Muscle layer of colon (tissue), 2 donors: ENCODE measurements around the gene FUT8.

Source experiments
- H3K27ac ChIP-seq: one replicate; pipeline ENCODE4 v1.7.0; 2013; ENCODE audit warnings: low read depth, mild to moderate bottlenecking, low read length, moderate library complexity
- H3K27me3 ChIP-seq, 2 donors: one replicate each; pipeline ENCODE4 v1.7.0; 2013; ENCODE audit warnings: low read length in 2 of 2, mild to moderate bottlenecking in 2 of 2; ENCODE audit not compliant: insufficient read depth in 2 of 2, control insufficient read depth in 1 of 2
- H3K36me3 ChIP-seq: one replicate; pipeline ENCODE4 v1.7.0; 2013; ENCODE audit warnings: mild to moderate bottlenecking, low read length; ENCODE audit not compliant: insufficient read depth
- H3K4me1 ChIP-seq: one replicate; pipeline ENCODE4 v1.7.0; 2013; ENCODE audit warnings: mild to moderate bottlenecking, low read length; ENCODE audit not compliant: insufficient read depth
- H3K4me3 ChIP-seq, 2 donors: one replicate each; pipeline ENCODE4 v1.7.0; 2013; ENCODE audit warnings: low read length in 2 of 2, low read depth in 1 of 2, mild to moderate bottlenecking in 1 of 2, moderate library complexity in 1 of 2
- H3K9ac ChIP-seq: one replicate; pipeline ENCODE4 v1.7.0; 2013; ENCODE audit warnings: low read length
- H3K9me3 ChIP-seq: one replicate; pipeline ENCODE4 v1.7.0; 2013; ENCODE audit warnings: mild to moderate bottlenecking, low read length
- donor health status: abdominal sarcoma.
- donor health status: Adenocarcinoma of cecum.

FUT8 gene

GRCh38 chr14:65783576-65783975 is 371.0 kb downstream of the FUT8 start:
- no peak overlapping the region for H3K9ac ChIP-seq
- H3K9me3 ChIP-seq, result no peaks in the 10 kb centered on the region
- H3K4me3 ChIP-seq, result no peak overlapping the region
- no peaks in the 10 kb centered on the region for H3K4me1 ChIP-seq
- H3K36me3 ChIP-seq, result no peaks in the 10 kb centered on the region
- H3K27me3 ChIP-seq, result no peaks in the 10 kb centered on the region
- no peak overlapping the region for H3K27ac ChIP-seq

- H3K27me3 ChIP-seq, result no peaks in the 10 kb centered on the region
- no peak overlapping the region for H3K9ac ChIP-seq
- no peaks in the 10 kb centered on the region for H3K36me3 ChIP-seq
- H3K27ac ChIP-seq, result no peak overlapping the region
- no peak overlapping the region for H3K4me3 ChIP-seq
- H3K4me1 ChIP-seq, result no peaks in the 10 kb centered on the region
- no peaks in the 10 kb centered on the region for H3K9me3 ChIP-seq
Measured at GRCh38 chr14:65784574-65784973, 372.0 kb downstream of the FUT8 start.

- Histone ChIP-seq H3K27me3 (no peaks in the 10 kb centered on the region), H3K36me3 (no peaks in the 10 kb centered on the region), H3K9ac (no peak overlapping the region), H3K9me3 (no peaks in the 10 kb centered on the region), H3K27ac (no peak overlapping the region), H3K4me1 (no peaks in the 10 kb centered on the region), H3K4me3 (no peak overlapping the region)
Measured at GRCh38 chr14:65787461-65787860, 374.9 kb downstream of the FUT8 start.

- Histone ChIP-seq H3K27ac (no peak overlapping the region), H3K27me3 (no peaks in the 10 kb centered on the region), H3K9me3 (no peaks in the 10 kb centered on the region), H3K4me3 (no peak overlapping the region), H3K9ac (no peak overlapping the region), H3K36me3 (no peaks in the 10 kb centered on the region), H3K4me1 (no peaks in the 10 kb centered on the region)
Measured at GRCh38 chr14:65788876-65789275, 376.3 kb downstream of the FUT8 start.

- H3K9me3 ChIP-seq, result no peaks in the 10 kb centered on the region
- no peaks in the 10 kb centered on the region for H3K27me3 ChIP-seq
- no peaks in the 10 kb centered on the region for H3K4me1 ChIP-seq
- no peaks in the 10 kb centered on the region for H3K36me3 ChIP-seq
- H3K4me3 ChIP-seq, result no peak overlapping the region
- H3K9ac ChIP-seq, result no peak overlapping the region
- no peak overlapping the region for H3K27ac ChIP-seq
Measured at GRCh38 chr14:65789363-65789762, 376.8 kb downstream of the FUT8 start.

GRCh38 chr14:65790172-65790815 is 377.8 kb downstream of the FUT8 start:
- no peaks in the 10 kb centered on the region for H3K4me1 ChIP-seq
- no peaks in the 10 kb centered on the region for H3K9me3 ChIP-seq
- no peaks in the 10 kb centered on the region for H3K27me3 ChIP-seq
- no peak overlapping the region for H3K27ac ChIP-seq
- H3K4me3 ChIP-seq, result no peak overlapping the region
- no peak overlapping the region for H3K9ac ChIP-seq
- no peaks in the 10 kb centered on the region for H3K36me3 ChIP-seq

- Histone ChIP-seq H3K27me3 (no peaks in the 10 kb centered on the region), H3K9me3 (no peaks in the 10 kb centered on the region), H3K4me1 (no peaks in the 10 kb centered on the region), H3K36me3 (no peaks in the 10 kb centered on the region), H3K4me3 (no peak overlapping the region), H3K27ac (no peak overlapping the region), H3K9ac (no peak overlapping the region)
Measured at GRCh38 chr14:65791191-65791981, 378.9 kb downstream of the FUT8 start.

- Histone ChIP-seq H3K4me1 (no peaks in the 10 kb centered on the region), H3K27ac (no peak overlapping the region), H3K27me3 (no peaks in the 10 kb centered on the region), H3K9me3 (no peaks in the 10 kb centered on the region), H3K9ac (no peak overlapping the region), H3K36me3 (no peaks in the 10 kb centered on the region), H3K4me3 (no peak overlapping the region)
Measured at GRCh38 chr14:65792208-65792905, 379.8 kb downstream of the FUT8 start.
